ENCODE data around the gene PRXL2A.

PRXL2A gene

GRCh38 chr10:80444646-80445319 is 36.4 kb downstream of the PRXL2A start:
- peak; percentile 79 for DNase-seq (ENCODE audit: low read depth)

GRCh38 chr10:80447436-80448190 is 39.3 kb downstream of the PRXL2A start:
- DNase-seq (ENCODE audit: low read depth), result no peak

- DNase-seq (ENCODE audit: low read depth), result no peak
These were observed 40.0 kb downstream of the PRXL2A start for GRCh38 chr10:80448209-80448942.

- DNase-seq (ENCODE audit: low read depth), result no peak
These were observed 41.2 kb downstream of the PRXL2A start for GRCh38 chr10:80449520-80449919.

- DNase-seq (ENCODE audit: low read depth), result no peak
These were observed 42.8 kb downstream of the PRXL2A start for GRCh38 chr10:80451132-80451531.

GRCh38 chr10:80452069-80452468 is 43.7 kb downstream of the PRXL2A start:
- no peak for DNase-seq (ENCODE audit: low read depth)

GRCh38 chr10:80452640-80453039 is 44.3 kb downstream of the PRXL2A start:
- DNase-seq (ENCODE audit: low read depth), result no peak

GRCh38 chr10:80453056-80453841 is 44.9 kb downstream of the PRXL2A start:
- DNase-seq (ENCODE audit: low read depth), result no peak

- DNase-seq (ENCODE audit: low read depth), result peak; percentile 86
These were observed 45.6 kb downstream of the PRXL2A start, which contains the start of gene TSPAN14 for GRCh38 chr10:80453842-80454512. Gene TSPAN14, plus strand, starts transcription at chr10:80454310. Its CDS starts 34,924 bp downstream, at chr10:80489234.

GRCh38 chr10:80454513-80455460 is 46.4 kb downstream of the PRXL2A start:
- peak; percentile 46 for DNase-seq (ENCODE audit: low read depth)

- no peak for DNase-seq (ENCODE audit: low read depth)
These were observed 47.4 kb downstream of the PRXL2A start for GRCh38 chr10:80455461-80456349.

GRCh38 chr10:80457554-80458262 is 49.4 kb downstream of the PRXL2A start:
- no peak for DNase-seq (ENCODE audit: low read depth)

- DNase-seq (ENCODE audit: low read depth), result no peak
These were observed 49.9 kb downstream of the PRXL2A start for GRCh38 chr10:80458263-80458625.

GRCh38 chr10:80458638-80459037 is 50.3 kb downstream of the PRXL2A start:
- peak; percentile 27 for DNase-seq (ENCODE audit: low read depth)

- DNase-seq (ENCODE audit: low read depth), result peak; percentile 95
These were observed 50.9 kb downstream of the PRXL2A start for GRCh38 chr10:80459047-80459865.

- DNase-seq (ENCODE audit: low read depth), result peak; percentile 78
These were observed 52.3 kb downstream of the PRXL2A start for GRCh38 chr10:80460399-80461207.
